ENCODE data around the gene DNAJC18.
"Not testable (repeated sequence)": the region's sequence is repeated elsewhere in the genome, so short reads cannot be mapped to it uniquely, and the experiment has no call there.

The DNAJC18 gene

GRCh38 chr5:139446956-139447779 is 7.8 kb upstream of the DNAJC18 start:
- H3K27me3 ChIP-seq (ENCODE audit: low read depth, low read length) = no peaks in the 10 kb centered on the region
- no peaks in the 10 kb centered on the region for H3K36me3 ChIP-seq (ENCODE audit: control insufficient read depth in 1 of 2, insufficient read depth in 2 of 2, low read length in 2 of 2)
- no peak overlapping the region for H3K27ac ChIP-seq (ENCODE audit: low read length)
- H3K4me1 ChIP-seq (ENCODE audit: control insufficient read depth in 1 of 2, insufficient read depth in 2 of 2, low read length in 2 of 2) = no peaks in the 10 kb centered on the region
- H3K9me3 ChIP-seq (ENCODE audit: control insufficient read depth in 1 of 2, low read length in 2 of 2) = no peaks in the 10 kb centered on the region
- H3K4me3 ChIP-seq (ENCODE audit: low read depth in 1 of 2, low read length in 2 of 2) = no peak overlapping the region

- Histone ChIP-seq H3K36me3 (ENCODE audit: control insufficient read depth in 1 of 2, insufficient read depth in 2 of 2, low read length in 2 of 2) (no peaks in the 10 kb centered on the region), H3K27ac (ENCODE audit: low read length) (no peak overlapping the region), H3K4me1 (ENCODE audit: control insufficient read depth in 1 of 2, insufficient read depth in 2 of 2, low read length in 2 of 2) (no peaks in the 10 kb centered on the region), H3K9me3 (ENCODE audit: control insufficient read depth in 1 of 2, low read length in 2 of 2) (no peaks in the 10 kb centered on the region), H3K27me3 (ENCODE audit: low read depth, low read length) (no peaks in the 10 kb centered on the region), H3K4me3 (ENCODE audit: low read depth in 1 of 2, low read length in 2 of 2) (no peak overlapping the region)
These were observed 6.2 kb upstream of the DNAJC18 start for GRCh38 chr5:139445325-139446170.

DNA sequence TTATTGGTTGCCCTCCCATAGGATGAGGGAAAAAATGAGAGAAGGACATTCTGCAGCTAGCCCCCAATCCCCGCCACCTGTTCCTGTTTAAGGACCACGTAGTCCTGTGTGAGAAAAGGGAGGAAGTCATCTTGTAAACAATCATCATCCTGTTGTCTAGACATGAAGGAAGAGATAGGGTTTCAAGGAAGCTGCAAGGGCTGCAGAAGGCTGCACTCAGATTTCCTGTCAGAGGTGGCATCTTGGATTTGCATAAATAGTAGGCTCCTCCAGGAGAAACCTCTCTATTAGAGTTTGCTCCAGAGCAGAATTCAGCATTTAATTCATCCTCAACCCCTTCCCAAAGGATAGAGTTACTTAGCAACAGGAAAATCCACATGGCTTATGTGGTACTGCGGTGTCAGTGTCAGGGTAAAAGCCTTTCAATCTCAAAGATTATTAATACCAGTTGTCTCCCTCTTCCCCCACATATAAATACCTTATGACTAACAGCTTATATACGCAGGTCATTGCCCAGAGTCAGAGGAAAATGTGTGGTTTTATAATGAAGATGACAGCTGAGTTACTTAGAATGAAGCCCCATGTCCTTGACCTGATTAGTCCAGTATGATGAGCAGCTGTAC is 4.6 kb upstream of the DNAJC18 start:
- H3K4me1 ChIP-seq (ENCODE audit: control insufficient read depth in 1 of 2, insufficient read depth in 2 of 2, low read length in 2 of 2) = peaks cover 0 to 6% of the 10 kb centered on the region in 2 donors
- H3K4me3 ChIP-seq (ENCODE audit: low read depth in 1 of 2, low read length in 2 of 2) = no peak overlapping the region
- H3K27ac ChIP-seq (ENCODE audit: low read length) = no peak overlapping the region
- no peaks in the 10 kb centered on the region for H3K36me3 ChIP-seq (ENCODE audit: control insufficient read depth in 1 of 2, insufficient read depth in 2 of 2, low read length in 2 of 2)
- no peaks in the 10 kb centered on the region for H3K27me3 ChIP-seq (ENCODE audit: low read depth, low read length)
- no peaks in the 10 kb centered on the region for H3K9me3 ChIP-seq (ENCODE audit: control insufficient read depth in 1 of 2, low read length in 2 of 2)

GRCh38 chr5:139440416-139440815 is 1.1 kb upstream of the DNAJC18 start:
- H3K27me3 ChIP-seq (ENCODE audit: low read depth, low read length); H3K9me3 ChIP-seq (ENCODE audit: control insufficient read depth in 1 of 2, low read length in 2 of 2); H3K4me3 ChIP-seq (ENCODE audit: low read depth in 1 of 2, low read length in 2 of 2); H3K27ac ChIP-seq (ENCODE audit: low read length); H3K36me3 ChIP-seq (ENCODE audit: control insufficient read depth in 1 of 2, insufficient read depth in 2 of 2, low read length in 2 of 2): not testable (repeated sequence)
- peaks cover 0 to 11% of the 10 kb centered on the region in 2 donors for H3K4me1 ChIP-seq (ENCODE audit: control insufficient read depth in 1 of 2, insufficient read depth in 2 of 2, low read length in 2 of 2)

DNA sequence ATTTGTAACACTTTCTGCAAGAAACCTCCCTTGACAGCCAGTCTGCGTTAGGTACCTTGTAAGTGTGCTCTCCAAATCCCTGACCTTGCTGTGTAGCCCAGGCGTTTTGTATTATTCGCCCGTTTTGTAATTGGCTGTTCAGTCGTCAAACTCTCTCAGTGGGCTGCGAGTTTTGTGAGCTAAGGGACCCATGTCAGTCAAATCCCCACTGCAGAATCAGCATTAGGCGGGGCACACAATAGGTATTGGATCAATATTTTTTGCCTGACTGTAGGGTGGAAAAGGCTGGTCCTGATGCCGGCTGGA is 665 bp downstream of the DNAJC18 start:
- H3K4me1 ChIP-seq (ENCODE audit: control insufficient read depth in 1 of 2, insufficient read depth in 2 of 2, low read length in 2 of 2) = peaks cover 0 to 11% of the 10 kb centered on the region in 2 donors
- H3K9me3 ChIP-seq (ENCODE audit: control insufficient read depth in 1 of 2, low read length in 2 of 2) = no peaks in the 10 kb centered on the region
- H3K36me3 ChIP-seq (ENCODE audit: control insufficient read depth in 1 of 2, insufficient read depth in 2 of 2, low read length in 2 of 2) = peaks cover 0 to 11% of the 10 kb centered on the region in 2 donors
- H3K27me3 ChIP-seq (ENCODE audit: low read depth, low read length) = no peaks in the 10 kb centered on the region
- H3K27ac ChIP-seq (ENCODE audit: low read length) = peak overlapping the region; percentile 20
- H3K4me3 ChIP-seq (ENCODE audit: low read depth in 1 of 2, low read length in 2 of 2) = peak overlapping the region; percentile 75 to 89

- H3K4me3 ChIP-seq (ENCODE audit: low read depth in 1 of 2, low read length in 2 of 2) = no peak overlapping the region
- H3K27ac ChIP-seq (ENCODE audit: low read length) = no peak overlapping the region
These were observed 3.6 kb downstream of the DNAJC18 start for GRCh38 chr5:139435676-139436075.

GRCh38 chr5:139431706-139432105 is 7.6 kb downstream of the DNAJC18 start:
- peaks cover 11 to 28% of the 10 kb centered on the region in 2 donors for H3K36me3 ChIP-seq (ENCODE audit: control insufficient read depth in 1 of 2, insufficient read depth in 2 of 2, low read length in 2 of 2)
- no peaks in the 10 kb centered on the region for H3K9me3 ChIP-seq (ENCODE audit: control insufficient read depth in 1 of 2, low read length in 2 of 2)
- no peak overlapping the region for H3K27ac ChIP-seq (ENCODE audit: low read length)

More at GRCh38 chr5:139435676-139436075, 3.6 kb downstream of the DNAJC18 start:
- Histone ChIP-seq H3K4me1 (ENCODE audit: control insufficient read depth in 1 of 2, insufficient read depth in 2 of 2, low read length in 2 of 2) (peaks cover 0 to 11% of the 10 kb centered on the region in 2 donors), H3K9me3 (ENCODE audit: control insufficient read depth in 1 of 2, low read length in 2 of 2) (no peaks in the 10 kb centered on the region), H3K27me3 (ENCODE audit: low read depth, low read length) (no peaks in the 10 kb centered on the region), H3K36me3 (ENCODE audit: control insufficient read depth in 1 of 2, insufficient read depth in 2 of 2, low read length in 2 of 2) (peaks cover 4 to 17% of the 10 kb centered on the region in 2 donors)

GRCh38 chr5:139430015-139430414 is 9.3 kb downstream of the DNAJC18 start:
- peaks cover 11 to 42% of the 10 kb centered on the region in 2 donors for H3K36me3 ChIP-seq (ENCODE audit: control insufficient read depth in 1 of 2, insufficient read depth in 2 of 2, low read length in 2 of 2)
- no peaks in the 10 kb centered on the region for H3K9me3 ChIP-seq (ENCODE audit: control insufficient read depth in 1 of 2, low read length in 2 of 2)

More at GRCh38 chr5:139431706-139432105, 7.6 kb downstream of the DNAJC18 start:
- H3K4me1 ChIP-seq (ENCODE audit: control insufficient read depth in 1 of 2, insufficient read depth in 2 of 2, low read length in 2 of 2) = no peaks in the 10 kb centered on the region
- no peaks in the 10 kb centered on the region for H3K27me3 ChIP-seq (ENCODE audit: low read depth, low read length)
- H3K4me3 ChIP-seq (ENCODE audit: low read depth in 1 of 2, low read length in 2 of 2) = no peak overlapping the region

DNA sequence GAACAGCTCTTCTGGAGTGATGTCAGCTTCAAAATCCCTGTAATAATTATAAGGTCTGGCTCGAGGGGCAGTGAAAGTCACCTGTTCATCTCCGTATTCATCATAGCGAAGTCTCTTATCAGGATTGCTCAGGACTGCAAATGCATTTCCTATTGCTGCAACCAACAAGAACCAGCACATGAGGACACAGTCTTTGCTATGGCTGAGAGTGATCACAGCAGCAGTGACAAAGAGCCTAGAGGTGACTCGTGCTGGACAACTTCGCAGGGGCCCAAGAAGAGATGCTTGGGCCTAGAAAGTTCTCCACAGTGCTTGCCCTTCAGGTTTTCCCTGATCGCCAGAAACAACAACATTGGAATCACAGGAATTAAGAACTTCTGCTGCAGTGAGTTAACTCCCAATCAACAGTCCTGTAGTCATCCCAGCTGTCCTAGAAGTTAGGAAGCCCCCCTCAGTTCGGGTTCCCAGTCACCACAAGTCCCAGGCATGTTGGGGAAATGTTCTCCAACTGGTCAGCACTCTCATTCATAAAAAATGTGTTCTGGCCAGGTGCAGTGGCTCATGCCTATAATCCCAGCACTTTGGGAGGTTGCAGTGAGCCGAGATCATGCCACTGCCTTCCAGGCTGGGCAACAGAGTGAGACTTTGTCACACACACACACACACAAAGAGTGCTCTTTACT is 13.0 kb downstream of the DNAJC18 start:
- Histone ChIP-seq H3K36me3 (ENCODE audit: control insufficient read depth in 1 of 2, insufficient read depth in 2 of 2, low read length in 2 of 2) (peaks cover 7 to 39% of the 10 kb centered on the region in 2 donors), H3K9me3 (ENCODE audit: control insufficient read depth in 1 of 2, low read length in 2 of 2) (no peaks in the 10 kb centered on the region), H3K27ac (ENCODE audit: low read length) (no peak overlapping the region), H3K27me3 (ENCODE audit: low read depth, low read length) (no peaks in the 10 kb centered on the region), H3K4me3 (ENCODE audit: low read depth in 1 of 2, low read length in 2 of 2) (no peak overlapping the region), H3K4me1 (ENCODE audit: control insufficient read depth in 1 of 2, insufficient read depth in 2 of 2, low read length in 2 of 2) (peaks cover 0 to 5% of the 10 kb centered on the region in 2 donors)

More at GRCh38 chr5:139430015-139430414, 9.3 kb downstream of the DNAJC18 start:
- no peaks in the 10 kb centered on the region for H3K27me3 ChIP-seq (ENCODE audit: low read depth, low read length)
- no peak overlapping the region for H3K4me3 ChIP-seq (ENCODE audit: low read depth in 1 of 2, low read length in 2 of 2)
- H3K4me1 ChIP-seq (ENCODE audit: control insufficient read depth in 1 of 2, insufficient read depth in 2 of 2, low read length in 2 of 2) = no peaks in the 10 kb centered on the region
- no peak overlapping the region for H3K27ac ChIP-seq (ENCODE audit: low read length)

- Histone ChIP-seq H3K27me3 (ENCODE audit: low read depth, low read length) (no peaks in the 10 kb centered on the region), H3K4me1 (ENCODE audit: control insufficient read depth in 1 of 2, insufficient read depth in 2 of 2, low read length in 2 of 2) (peaks cover 0 to 5% of the 10 kb centered on the region in 2 donors), H3K27ac (ENCODE audit: low read length) (no peak overlapping the region), H3K9me3 (ENCODE audit: control insufficient read depth in 1 of 2, low read length in 2 of 2) (no peaks in the 10 kb centered on the region), H3K4me3 (ENCODE audit: low read depth in 1 of 2, low read length in 2 of 2) (no peak overlapping the region), H3K36me3 (ENCODE audit: control insufficient read depth in 1 of 2, insufficient read depth in 2 of 2, low read length in 2 of 2) (peaks cover 7 to 39% of the 10 kb centered on the region in 2 donors)
These were observed 13.8 kb downstream of the DNAJC18 start for GRCh38 chr5:139425497-139425896.

Measured in muscle layer of duodenum (tissue), 2 donors.